Fibroblast of lung (primary cell): ENCODE data around the gene TMEM214. TPM values are rescaled to one million over a fixed set of nuclear protein-coding genes. Genes with fewer than 3 reads are reported as not detected.

Experiments used
- DNase-seq, 2 donors: peaks; one replicate each; pipeline versions ENCODE4 v3.0.0 to v3.0.0-alpha.2; 2010; ENCODE audit warnings: low read depth in 2 of 2
- H2AFZ ChIP-seq: 2 replicates; pipeline ENCODE4 v1.5.1; 2012; ENCODE audit warnings: low read length, control low read depth, inconsistent platforms
- H3K27ac ChIP-seq: 2 replicates; pipeline ENCODE4 v1.5.1; 2011; ENCODE audit warnings: low read length, control low read depth; ENCODE audit not compliant: insufficient read depth
- H3K27me3 ChIP-seq: 2 replicates; pipeline ENCODE4 v1.5.1; 2011; ENCODE audit warnings: mild to moderate bottlenecking, low read length; ENCODE audit not compliant: control insufficient read depth, insufficient read depth
- H3K36me3 ChIP-seq: 2 replicates; pipeline ENCODE4 v1.5.1; 2011; ENCODE audit warnings: low read length; ENCODE audit not compliant: control insufficient read depth, insufficient read depth
- H3K4me1 ChIP-seq: 2 replicates; pipeline ENCODE4 v1.5.1; 2011; ENCODE audit warnings: low read length; ENCODE audit not compliant: control insufficient read depth, insufficient read depth; ENCODE audit errors: extremely low read depth
- H3K4me2 ChIP-seq: 2 replicates; pipeline ENCODE4 v1.5.1; 2011; ENCODE audit warnings: low read length, control low read depth; ENCODE audit not compliant: insufficient read depth; ENCODE audit errors: extremely low read depth
- H3K4me3 ChIP-seq, 4 experiments: fragments of 200-600 bp in 1 of 4; sonication (generic) in 1 of 4; replicated peaks in 1 of 4; 2 replicates each; pipeline ENCODE4 v1.5.1; 2011 to 2016; ENCODE audit warnings: low read length in 4 of 4, low read depth in 3 of 4, mild to moderate bottlenecking in 3 of 4, control low read depth in 2 of 4, inconsistent platforms in 1 of 4, mixed read lengths in 1 of 4; ENCODE audit not compliant: insufficient read depth in 1 of 4; ENCODE audit errors: control extremely low read depth in 1 of 4
- H3K79me2 ChIP-seq: 2 replicates; pipeline ENCODE4 v1.5.1; 2012; ENCODE audit warnings: mild to moderate bottlenecking, low read length, inconsistent platforms; ENCODE audit not compliant: control insufficient read depth, insufficient read depth
- H3K9ac ChIP-seq: 2 replicates; pipeline ENCODE4 v1.5.1; 2011; ENCODE audit warnings: mild to moderate bottlenecking, low read length, control low read depth; ENCODE audit not compliant: insufficient read depth
- H3K9me3 ChIP-seq: 2 replicates; pipeline ENCODE4 v1.5.1; 2012; ENCODE audit warnings: low read depth, low read length; ENCODE audit not compliant: control insufficient read depth, insufficient read depth
- H4K20me1 ChIP-seq: 2 replicates; pipeline ENCODE4 v1.5.1; 2011; ENCODE audit warnings: low read length; ENCODE audit not compliant: control insufficient read depth, insufficient read depth; ENCODE audit errors: extremely low read depth
- EZH2 ChIP-seq: IDR thresholded peaks from 2 replicates; pipeline ENCODE4 v1.5.1; 2012; ENCODE audit warnings: low read length, control low read depth, mild to moderate bottlenecking; ENCODE audit errors: missing control alignments
- polyA plus RNA-seq, 2 donors: library from polyadenylated mRNA; depleted of rRNA in 1 of 2; stranded (reverse) in 1 of 2; unstranded in 1 of 2; fragments of >200 nt; gene quantifications; 2 replicates each; pipeline ENCODE4 v1.2.1, GENCODE V29; 2011 to 2012; ENCODE audit warnings: missing spikeins in 1 of 2
- total RNA-seq: library from RNA; depleted of rRNA; stranded (reverse); fragments of >200 nt; gene quantifications from 2 replicates; pipeline ENCODE4 v1.2.1, GENCODE V29; 2014
- TF ChIP-seq, protein P1 (sequence below), 2 donors: IDR thresholded peaks in 1 of 2; conservative IDR thresholded peaks in 1 of 2; 1 replicate in 1 of 2; 2 replicates in 1 of 2; pipeline ENCODE4 v1.5.1; 2011 to 2012; ENCODE audit warnings: low read length in 2 of 2, control low read depth in 1 of 2, inconsistent platforms in 1 of 2, low read depth in 1 of 2, mild to moderate bottlenecking in 1 of 2

Gene TMEM214
- total and polyA plus RNA-seq, 2 donors (not counting 1 experiment from before 2014, with no cell fraction given), result 22.6 to 127 TPM

GRCh38 chr2:27065128-27065527 is 32.4 kb downstream of the TMEM214 start:
- no peaks in the 10 kb centered on the region for H3K9me3 ChIP-seq
- H4K20me1 ChIP-seq, result no peaks in the 10 kb centered on the region
- peaks cover 5% of the 10 kb centered on the region for H3K4me1 ChIP-seq
- peaks cover 28% of the 10 kb centered on the region for H3K79me2 ChIP-seq
- TF ChIP-seq, protein P1, sequence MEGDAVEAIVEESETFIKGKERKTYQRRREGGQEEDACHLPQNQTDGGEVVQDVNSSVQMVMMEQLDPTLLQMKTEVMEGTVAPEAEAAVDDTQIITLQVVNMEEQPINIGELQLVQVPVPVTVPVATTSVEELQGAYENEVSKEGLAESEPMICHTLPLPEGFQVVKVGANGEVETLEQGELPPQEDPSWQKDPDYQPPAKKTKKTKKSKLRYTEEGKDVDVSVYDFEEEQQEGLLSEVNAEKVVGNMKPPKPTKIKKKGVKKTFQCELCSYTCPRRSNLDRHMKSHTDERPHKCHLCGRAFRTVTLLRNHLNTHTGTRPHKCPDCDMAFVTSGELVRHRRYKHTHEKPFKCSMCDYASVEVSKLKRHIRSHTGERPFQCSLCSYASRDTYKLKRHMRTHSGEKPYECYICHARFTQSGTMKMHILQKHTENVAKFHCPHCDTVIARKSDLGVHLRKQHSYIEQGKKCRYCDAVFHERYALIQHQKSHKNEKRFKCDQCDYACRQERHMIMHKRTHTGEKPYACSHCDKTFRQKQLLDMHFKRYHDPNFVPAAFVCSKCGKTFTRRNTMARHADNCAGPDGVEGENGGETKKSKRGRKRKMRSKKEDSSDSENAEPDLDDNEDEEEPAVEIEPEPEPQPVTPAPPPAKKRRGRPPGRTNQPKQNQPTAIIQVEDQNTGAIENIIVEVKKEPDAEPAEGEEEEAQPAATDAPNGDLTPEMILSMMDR (conservative IDR thresholded peaks at IDR 0.05 in 1 of 2, IDR thresholded peaks at IDR 0.05 in 1 of 2; ENCODE audit: low read depth in 1 of 2, low read length in 2 of 2), result no peak
- no peak for TF ChIP-seq EZH2
- no peak overlapping the region for H2AFZ ChIP-seq
- no peak for DNase-seq
- H3K9ac ChIP-seq, result no peak overlapping the region
- H3K36me3 ChIP-seq, result peaks cover 28% of the 10 kb centered on the region
- no peaks in the 10 kb centered on the region for H3K27me3 ChIP-seq
- no peak overlapping the region for H3K4me3 ChIP-seq
- H3K27ac ChIP-seq, result no peak overlapping the region
- H3K4me2 ChIP-seq, result no peak overlapping the region

DNA sequence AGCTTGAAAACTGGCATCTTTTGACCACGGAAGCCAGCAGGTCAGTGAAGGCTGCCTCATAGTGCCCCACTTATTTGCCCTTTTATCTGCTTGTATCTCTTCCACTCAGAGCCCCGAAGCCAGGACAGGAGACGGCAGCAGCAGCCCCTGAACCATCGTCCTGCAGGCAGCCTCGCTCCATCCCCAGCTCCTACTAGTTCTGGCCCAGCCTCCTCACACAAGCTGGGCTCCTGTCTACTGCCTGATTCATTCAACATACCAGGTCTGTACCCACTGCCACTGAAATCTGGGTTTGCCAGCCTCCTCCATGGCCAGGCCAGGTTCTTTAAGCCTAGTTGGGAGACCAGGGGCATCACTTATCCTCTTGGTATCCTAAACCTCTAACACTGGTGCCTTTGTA is 34.6 kb downstream of the TMEM214 start:
- H3K79me2 ChIP-seq, result peaks cover 40% of the 10 kb centered on the region
- peaks cover 26% of the 10 kb centered on the region for H3K36me3 ChIP-seq
- H3K4me2 ChIP-seq, result no peak overlapping the region
- no peak overlapping the region for H3K9ac ChIP-seq
- H3K4me3 ChIP-seq, result no peak overlapping the region
- no peak overlapping the region for H2AFZ ChIP-seq
- H3K4me1 ChIP-seq, result peaks cover 9% of the 10 kb centered on the region
- H3K9me3 ChIP-seq, result no peaks in the 10 kb centered on the region
- H3K27ac ChIP-seq, result no peak overlapping the region
- TF ChIP-seq EZH2, result no peak
- TF ChIP-seq, protein P1 (conservative IDR thresholded peaks at IDR 0.05 in 1 of 2, IDR thresholded peaks at IDR 0.05 in 1 of 2; ENCODE audit: low read depth in 1 of 2, low read length in 2 of 2), result no peak
- no peak for DNase-seq
- no peaks in the 10 kb centered on the region for H4K20me1 ChIP-seq
- H3K27me3 ChIP-seq, result no peaks in the 10 kb centered on the region

GRCh38 chr2:27069436-27069835 is 36.7 kb downstream of the TMEM214 start:
- TF ChIP-seq, protein P1 (conservative IDR thresholded peaks at IDR 0.05 in 1 of 2, IDR thresholded peaks at IDR 0.05 in 1 of 2; ENCODE audit: low read depth in 1 of 2, low read length in 2 of 2), result no peak
- TF ChIP-seq EZH2, result no peak
- no peak for DNase-seq
- Histone ChIP-seq H3K27ac (no peak overlapping the region), H3K4me1 (peaks cover 11% of the 10 kb centered on the region), H2AFZ (no peak overlapping the region), H3K27me3 (no peaks in the 10 kb centered on the region), H3K4me3 (peak overlapping the region in 1 of 4 experiments; percentile 100), H3K9me3 (no peaks in the 10 kb centered on the region), H3K9ac (no peak overlapping the region), H3K79me2 (peaks cover 40% of the 10 kb centered on the region), H3K36me3 (peaks cover 23% of the 10 kb centered on the region), H4K20me1 (no peaks in the 10 kb centered on the region), H3K4me2 (no peak overlapping the region)
